HK-2 (cell line): ENCODE results near the gene SERTAD3.
A peak's percentile ranks its signal among the peaks of the same experiment; 100 is the strongest.
"Not testable (repeated sequence)": the region's sequence is repeated elsewhere in the genome, so short reads cannot be mapped to it uniquely, and the experiment has no call there.

ENCODE experiments used
- DNase-seq: peaks from one replicate; pipeline ENCODE4 v3.0.0-alpha.2; 2018; ENCODE audit not compliant: unreplicated experiment

The SERTAD3 gene

DNA sequence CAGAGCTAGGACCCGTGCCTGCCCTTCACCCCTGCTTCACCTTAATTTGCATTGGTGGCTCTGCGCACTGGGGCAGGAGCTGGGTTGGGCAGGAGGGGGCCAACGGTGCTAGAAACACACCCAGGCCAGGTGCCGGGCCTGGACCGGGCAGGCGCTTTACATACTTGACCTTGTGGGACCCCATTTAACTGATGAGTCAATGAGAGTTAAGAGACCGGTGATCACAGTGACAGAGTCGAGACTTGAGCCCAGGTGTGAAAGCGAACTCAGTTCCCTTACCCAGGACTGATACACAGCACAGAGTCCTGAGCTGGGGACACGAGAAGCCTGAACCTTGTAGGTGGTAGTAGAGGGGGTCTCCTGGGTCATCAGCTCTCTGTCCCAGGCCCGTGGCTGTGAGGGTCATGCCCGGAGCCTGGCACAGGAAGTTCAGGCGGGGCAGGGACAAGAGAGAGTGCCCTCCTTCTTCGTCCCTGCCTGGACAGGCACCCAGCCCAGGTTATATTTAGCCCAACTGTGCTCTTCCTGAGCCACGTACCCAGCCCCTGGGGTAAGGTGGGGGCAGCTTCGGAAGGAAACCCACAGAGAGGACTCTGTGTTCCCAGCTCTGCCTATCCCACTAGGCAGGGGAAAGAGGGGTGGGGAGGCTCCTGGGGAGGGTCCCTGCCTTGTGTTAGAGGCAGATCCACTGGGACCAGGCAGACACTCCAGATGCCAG lies 32.9 kb downstream of the SERTAD3 start:
- DNase-seq = no peak

DNA sequence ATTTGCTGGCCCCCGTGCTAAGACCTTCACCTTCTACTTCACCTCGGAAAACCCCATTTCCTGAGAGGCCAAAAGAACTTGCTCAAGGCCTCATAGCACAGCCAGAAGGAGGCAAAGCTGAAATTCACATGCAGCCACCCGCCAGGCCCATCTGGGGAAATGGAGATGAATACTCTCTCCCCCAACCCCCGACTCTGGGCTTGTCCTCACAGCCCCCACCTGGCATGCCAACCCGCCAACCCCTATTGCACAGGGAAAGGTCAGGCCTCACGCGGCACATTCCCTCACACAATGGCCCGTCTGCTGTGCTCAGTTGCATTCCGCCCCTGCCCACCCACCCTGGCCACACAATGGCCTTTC lies 34.1 kb downstream of the SERTAD3 start:
- DNase-seq = no peak

DNA sequence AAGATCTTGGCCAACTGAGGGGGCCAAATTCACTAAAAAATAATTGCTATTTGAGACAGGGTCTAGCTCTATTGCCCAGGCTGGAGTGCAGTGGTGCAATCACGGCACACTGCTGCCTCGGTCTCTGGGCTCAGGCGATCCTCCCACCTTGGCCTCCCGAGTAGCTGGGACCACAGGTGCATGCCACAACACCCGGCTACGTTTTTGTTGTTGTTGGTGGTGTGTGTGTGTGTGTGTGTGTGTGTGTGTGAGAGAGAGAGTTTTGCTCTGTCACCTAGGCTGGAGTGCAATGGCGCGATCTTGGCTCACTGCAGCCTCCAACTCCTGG lies 35.6 kb downstream of the SERTAD3 start:
- DNase-seq = not testable (repeated sequence)

DNA sequence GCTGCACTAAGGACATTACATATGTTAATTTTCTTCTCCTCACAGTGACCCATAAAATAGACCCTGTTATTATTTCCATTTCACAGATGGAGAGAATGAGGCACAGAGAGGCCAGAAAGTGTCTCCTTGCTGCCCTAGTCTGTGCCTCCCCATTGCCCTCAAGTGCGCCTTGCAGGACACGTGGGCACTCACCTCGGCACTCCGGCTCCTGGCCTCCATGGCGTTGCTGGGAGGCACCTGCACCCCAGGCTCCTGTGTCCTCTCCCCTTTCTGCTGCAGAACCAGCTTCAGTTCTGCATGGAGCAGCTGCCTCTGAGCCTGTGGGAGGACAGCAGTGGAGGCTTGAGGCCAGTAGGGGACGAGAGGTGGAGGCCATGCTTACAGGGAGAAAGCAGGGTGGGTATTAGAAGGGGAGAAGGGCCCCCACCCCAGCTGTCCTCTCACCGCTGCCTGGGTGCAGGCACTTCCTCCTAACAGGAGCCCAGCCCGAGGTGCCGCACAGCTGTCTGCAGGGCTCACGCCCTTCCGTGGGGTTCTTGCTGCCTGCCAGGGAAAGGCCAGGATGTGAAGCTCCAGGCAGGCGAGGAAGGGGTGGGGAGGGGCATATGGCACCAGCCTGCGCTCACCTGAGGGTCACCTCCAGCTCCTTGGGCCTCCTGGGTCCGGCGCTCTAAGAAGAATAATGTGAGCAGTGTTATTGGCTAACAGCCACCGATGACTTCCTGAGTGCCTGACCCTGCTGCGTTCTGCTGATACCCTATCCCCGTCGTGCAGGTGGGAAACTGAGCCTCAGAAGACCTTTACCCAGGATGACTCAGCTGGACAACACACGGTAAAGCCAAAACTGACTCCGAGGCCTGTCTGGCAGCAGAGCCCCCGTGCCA lies 36.2 kb downstream of the SERTAD3 start:
- no peak for DNase-seq

DNA sequence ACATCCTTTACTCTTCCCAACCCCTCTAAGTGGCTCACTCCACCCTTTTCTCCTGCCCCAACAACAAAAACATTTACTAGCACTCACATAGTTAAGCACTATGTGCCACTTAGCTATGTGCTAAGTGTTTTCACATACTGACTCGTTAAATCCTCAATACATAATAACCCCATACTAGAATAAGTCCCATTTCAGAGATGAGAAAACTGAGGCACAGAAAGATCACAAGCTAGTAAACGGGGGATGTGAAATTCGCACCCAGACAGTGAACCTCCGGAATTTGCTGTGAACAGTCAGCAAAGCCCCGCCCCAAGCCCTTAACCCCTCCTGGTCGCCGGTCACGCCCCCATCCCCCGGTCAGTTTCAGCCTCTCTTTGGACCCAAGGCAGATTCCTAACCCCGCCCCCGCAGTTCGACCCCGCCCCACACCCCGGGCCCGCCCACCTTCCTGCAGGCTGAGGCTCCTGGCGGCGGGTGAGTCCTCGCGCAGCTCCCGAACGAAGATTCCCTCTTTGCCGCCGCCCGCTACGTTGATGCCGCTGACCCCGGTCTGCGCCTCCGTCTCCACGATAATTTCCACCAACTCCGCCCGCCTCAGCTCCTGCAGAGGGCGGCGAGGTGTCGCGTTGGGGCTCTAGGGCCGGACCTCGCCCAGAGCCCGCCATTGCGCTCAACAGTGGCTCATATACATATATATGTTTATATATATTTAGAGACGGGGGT lies 40.7 kb downstream of the SERTAD3 start:
- DNase-seq = peak; percentile 97

DNA sequence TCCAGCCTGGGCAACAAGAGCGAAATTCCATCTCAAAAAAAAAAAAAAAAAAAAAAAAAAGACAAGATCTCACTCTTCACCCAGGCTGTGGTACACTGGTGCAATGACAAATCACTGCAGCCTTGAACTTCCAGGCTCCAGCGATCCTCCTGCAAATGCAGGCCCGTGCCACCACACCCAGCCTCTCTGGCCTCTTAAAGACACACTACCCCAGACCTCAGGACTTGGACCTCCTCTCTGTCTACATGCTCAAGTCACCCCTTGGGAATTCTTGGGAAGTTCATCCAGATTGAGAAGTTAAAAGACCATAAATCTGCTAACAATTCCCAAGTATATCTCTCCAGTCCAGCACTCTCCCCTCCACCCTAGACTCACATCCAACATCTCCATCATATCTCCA lies 43.6 kb downstream of the SERTAD3 start:
- DNase-seq = no peak

DNA sequence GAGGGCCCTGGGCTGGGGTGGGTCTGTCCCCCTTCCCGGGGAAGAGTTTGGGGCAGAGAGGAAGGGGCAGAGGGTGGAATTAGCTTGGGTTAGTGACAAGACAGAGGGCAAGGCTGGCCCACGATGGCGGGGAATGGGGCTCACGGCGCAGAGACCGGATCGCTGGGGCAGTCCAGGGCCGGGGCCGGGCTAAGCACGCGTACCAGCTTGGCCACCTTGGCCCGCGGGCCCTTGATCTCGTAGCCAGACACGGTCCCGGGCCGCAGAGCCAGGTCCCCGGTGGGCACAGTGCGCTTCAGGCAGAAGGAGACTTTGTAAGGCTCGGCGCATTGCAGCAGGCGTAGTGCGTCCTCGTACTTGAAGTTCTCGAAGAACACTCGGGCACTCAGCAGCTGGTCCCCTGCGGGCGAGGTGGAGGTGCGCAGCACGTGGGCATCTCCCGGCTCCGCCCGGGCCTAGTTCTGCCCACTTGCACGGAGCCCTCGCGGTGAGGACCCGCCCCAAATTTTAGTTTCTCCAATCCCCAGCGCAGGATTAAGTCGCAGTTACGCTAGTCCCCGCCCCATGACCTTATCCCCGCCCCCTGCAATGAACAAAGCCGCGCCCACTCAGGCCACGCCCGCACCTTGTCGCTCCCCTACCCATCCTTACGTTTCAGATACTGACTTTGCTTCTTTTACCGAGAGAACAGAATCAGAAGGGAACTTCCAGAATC lies 45.6 kb downstream of the SERTAD3 start:
- no peak for DNase-seq

DNA sequence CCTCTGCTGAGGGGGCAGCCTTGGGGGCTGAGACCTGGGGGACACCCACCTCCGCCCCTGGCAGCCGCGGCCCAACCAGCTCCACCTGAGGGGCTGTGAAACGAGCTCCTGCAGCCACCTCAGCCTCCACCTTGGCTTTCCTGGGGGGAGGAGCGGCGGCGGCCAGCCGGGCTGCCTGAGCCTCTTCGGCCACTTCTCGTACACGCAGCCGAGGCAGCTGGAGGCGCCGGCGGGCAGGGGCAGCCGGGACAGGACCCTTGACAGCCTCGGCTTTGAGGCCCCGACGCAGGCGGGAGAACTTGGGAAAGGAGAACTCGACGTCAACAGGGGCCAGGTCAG lies 46.6 kb downstream of the SERTAD3 start:
- DNase-seq = no peak

DNA sequence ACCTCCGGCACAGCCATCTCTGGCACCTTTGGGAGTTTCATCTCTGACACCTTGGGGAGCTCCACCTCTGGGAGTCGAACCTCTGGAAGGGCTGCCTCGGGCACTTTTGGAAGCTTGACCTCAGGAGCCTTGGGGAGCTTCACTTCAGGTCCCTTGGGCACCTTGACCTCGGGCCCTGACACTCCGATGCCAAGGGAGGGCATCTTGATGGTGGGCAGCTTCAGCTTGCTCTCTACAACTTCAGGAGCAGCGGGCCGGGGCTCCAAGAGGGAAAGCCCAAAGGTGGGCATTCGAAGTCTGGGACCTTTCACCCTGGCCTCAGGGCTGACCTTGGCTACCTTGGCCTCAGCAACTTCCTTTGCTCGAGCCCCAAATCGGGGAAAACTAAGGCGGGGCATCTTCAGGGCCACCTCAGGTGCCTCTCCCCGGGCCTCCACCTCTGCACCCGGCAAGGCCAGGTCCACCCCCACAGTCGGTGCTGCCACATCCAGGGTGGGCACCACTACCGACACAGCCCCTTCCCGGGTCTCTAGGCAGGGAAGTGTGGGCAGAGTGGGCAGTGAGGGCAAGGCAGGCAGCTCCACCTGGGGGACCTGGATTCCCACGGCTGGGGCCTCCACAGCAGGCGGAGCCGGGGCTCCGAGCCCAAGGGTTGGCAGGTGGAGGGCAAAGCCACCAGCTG lies 47.1 kb downstream of the SERTAD3 start:
- no peak for DNase-seq

DNA sequence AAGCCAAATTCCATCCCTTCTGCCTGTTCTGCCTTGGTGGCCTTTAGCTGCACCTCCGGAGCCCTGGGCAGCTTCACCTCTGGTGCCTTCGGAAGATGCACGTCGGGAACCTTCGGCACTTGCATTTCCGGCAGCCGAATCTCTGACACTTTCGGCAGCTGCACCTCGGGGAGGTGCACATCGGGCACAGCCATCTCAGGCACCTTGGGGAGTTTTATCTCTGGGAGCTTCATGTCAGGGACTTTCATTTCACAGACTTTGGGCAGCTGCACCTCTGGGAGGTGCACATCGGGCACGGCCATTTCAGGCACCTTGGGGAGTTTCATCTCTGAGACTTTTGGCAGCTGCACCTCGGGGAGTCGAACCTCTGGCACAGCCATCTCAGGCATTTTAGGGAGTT lies 48.2 kb downstream of the SERTAD3 start:
- DNase-seq = no peak

DNA sequence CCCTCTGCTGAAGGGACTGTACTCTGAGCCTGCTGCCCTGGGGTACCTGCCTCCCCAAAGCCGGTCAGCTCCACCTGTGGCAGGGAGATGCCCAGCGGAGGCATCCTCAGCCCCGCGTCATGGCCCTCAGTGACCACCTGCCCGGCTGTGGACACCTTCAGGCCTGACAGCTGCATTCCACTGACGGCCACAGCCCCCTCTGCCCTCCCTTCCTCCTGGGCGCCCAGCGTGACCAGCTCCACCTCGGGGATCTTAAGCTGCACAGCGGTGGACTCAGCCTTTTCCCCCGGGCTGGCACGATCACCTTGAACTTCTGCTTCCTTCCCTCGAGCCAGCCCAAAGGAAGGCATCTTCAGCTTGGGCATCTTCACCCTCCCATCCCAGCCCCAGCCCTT lies 49.3 kb downstream of the SERTAD3 start:
- DNase-seq = peak; percentile 15

DNA sequence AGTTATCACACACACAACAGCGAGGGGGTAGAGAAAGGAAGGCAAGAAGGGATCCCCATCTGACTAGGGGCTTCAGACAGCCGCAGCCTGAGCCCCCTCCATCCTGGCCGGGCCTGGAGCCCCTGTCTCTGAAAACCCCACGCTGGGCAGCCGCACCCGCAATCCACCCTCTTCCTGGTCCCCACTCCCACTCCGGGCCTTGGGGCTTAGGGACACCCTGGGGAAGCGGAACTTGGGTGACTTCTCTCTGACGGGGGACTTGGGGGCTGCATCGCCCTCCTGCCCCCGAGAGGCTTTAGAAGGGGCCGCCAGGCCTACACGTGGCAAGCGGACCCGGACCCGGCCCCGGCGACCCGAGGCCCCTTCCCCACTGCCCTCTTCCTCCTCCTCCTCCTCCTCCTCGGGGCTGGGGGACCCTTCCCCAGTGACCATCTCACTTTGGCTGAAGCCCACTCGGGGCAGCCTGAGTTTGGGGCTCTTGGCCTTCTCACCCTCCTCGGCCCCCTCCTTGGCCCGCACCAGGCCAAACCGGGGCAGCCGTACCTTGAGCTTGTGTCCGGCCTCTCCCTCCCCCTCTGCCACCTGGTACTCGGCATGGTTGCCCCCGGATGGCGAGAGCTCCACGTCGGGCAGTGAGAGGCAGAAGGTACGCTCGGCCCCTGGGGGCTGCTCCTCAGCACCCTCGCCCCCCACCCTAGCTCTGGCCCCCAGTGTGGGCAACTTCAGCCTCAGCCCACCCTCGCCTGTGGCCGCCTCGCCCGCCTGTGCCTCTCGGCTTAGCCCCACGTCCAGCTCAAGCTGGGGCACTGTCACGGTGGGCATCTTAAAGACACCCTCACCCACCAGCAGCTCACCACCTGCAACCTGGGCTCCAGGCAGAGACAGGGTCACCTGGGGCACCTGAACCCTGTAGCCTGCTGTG lies 50.0 kb downstream of the SERTAD3 start:
- DNase-seq = no peak

DNA sequence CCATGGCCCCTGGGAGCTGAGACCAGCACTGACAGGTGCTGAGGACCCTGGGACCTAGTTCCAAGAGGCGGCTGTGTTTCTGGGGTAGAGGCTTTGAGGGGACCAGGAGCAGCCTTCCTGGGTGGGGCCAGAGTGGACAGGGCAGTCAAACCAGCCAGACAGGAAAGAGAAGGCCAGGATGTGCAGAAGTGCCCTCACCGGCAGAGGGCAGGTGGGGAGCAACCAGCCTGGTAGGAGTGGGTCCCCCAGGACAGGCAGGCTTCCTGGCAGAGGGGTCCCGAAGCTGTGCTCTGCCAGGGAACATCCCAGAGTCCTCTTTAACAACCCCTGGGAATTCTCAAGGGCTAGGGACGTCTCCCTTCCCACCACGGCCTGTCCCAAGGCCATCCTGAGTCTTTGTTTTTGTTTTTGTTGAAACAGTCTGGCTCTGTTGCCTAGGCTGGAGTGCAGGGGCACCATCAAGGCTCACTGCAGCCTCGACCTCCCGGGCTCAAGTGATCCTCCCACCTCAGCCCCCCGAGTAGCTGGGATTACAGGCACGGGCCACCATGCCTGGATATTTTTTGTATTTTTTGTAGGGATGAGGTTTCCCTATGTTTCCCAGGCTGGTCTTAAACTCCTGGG lies 51.1 kb downstream of the SERTAD3 start:
- DNase-seq = no peak

DNA sequence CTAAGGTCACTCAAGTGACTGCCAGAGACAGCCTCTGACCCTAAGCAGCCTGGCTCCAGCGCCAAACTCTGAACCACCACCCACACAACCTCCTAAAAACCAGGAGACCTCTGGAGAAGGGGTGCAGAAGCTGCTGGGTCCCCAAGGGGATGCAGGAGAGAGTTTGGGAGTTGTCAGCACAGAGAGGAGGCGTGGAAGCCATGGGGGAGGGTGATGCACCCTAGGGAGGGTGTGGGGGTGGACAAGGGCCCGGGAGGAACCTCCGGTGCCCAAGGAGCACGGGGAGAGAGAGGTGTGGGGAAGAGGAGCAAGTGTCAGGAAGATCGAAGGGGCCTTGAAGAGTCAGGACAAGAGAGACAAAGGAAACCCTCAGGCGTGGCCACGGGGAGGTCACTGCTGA lies 52.0 kb downstream of the SERTAD3 start:
- no peak for DNase-seq
